GM18508 (cell line): ENCODE results near the gene STK35.
"Not testable (repeated sequence)": the region's sequence is repeated elsewhere in the genome, so short reads cannot be mapped to it uniquely, and the experiment has no call there.

Experiments used
- ATAC-seq: cut with Tn5 transposase; IDR thresholded peaks from one replicate; pipeline ENCODE4 v1.9.1; 2021; ENCODE audit warnings: moderate number of reproducible peaks; ENCODE audit not compliant: insufficient read depth, unreplicated experiment

The STK35 gene

DNA sequence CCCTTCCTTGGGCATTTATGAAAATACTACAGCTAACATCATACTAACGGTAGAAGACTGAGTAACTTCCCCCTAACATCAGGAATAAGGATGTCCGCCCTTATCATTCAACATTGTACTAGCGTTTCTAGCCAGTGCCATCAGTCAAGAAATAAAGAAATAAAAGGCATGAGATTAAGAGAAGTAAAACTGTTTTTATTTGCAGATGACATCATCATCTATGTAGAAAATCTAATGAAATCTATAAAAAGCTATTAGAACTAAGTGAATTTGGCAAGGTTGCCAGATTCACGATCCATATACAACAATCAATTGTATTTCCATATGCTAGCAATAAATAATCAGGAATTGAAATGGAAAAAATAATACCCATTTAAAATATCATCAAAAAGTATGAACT lies 54.6 kb downstream of the STK35 start:
- no peak for ATAC-seq

DNA sequence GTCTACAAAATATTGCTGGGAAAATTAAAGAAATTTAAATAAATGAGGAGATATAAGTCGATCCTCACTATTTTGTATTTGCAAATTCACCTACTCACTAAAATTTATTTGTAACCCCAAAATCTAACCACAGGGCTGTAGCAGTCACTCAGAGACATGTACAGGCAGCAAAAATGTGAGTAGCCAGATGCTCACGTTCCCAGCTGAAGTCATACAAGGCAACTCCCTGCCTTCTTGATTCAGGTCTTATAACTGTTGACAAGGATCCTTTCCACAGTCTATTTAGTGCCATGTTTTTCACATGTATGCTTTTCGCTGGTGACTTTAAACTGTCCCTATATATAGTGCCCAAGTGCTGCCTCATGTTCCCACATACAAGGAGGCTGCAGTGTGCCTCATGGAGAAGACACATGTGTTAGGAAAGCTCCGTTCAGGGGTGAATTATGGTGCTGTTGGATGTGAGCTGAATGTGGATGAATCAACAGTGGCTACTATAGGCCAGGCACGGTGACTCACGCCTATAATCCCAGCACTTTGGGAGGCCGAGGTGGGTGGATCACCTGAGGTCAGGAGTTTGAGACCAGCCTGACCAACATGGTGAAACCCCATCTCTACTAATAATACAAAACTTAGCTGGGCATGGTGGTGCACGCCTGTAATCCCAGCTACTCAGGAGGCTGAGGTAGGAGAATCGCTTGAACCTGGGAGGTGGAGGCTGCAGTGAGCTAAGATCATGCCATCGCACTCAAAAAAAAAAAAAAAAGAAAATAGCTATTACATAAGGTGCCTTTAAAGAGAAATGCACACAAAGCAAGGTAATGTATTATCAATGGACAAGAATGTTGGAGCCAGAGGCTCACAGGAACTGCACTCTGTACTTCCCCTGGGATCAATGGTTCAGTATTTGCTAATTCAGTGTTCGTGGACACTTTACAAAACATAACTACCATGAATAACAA lies 55.3 kb downstream of the STK35 start:
- no peak for ATAC-seq

DNA sequence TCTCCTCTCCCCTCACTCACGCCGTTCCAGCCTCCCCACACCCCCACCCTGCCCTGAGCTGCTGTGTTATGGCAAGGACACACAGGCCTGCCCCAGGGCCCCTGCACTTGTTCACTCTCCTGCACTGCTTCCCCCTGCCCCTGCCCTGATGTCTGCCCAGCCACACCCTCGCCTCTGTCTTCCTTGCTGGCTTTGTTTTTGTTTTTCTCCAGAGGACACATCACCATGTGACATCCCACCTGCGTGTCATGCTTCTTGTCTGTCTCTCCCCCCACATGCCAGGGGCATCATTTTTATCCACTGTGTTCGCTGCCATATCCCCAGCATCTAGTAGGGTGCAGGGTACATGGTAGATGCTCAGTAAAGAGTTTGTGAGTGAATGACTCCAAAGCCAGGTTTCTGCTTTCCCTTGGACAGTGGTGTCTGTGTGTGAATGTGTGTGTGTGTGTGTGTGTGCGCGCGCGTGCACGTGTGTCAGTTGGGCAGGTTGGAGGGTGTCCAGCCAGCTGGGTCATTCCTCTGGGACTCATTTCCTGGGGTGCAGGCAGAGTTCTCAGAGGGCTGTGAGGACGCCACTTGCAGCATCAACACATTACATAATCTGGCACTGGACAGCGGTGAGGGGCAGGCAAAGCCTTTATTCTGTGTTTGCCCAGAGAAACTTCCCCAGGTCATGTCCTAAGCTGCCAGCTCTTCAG lies 60.6 kb downstream of the STK35 start:
- ATAC-seq, result no peak

DNA sequence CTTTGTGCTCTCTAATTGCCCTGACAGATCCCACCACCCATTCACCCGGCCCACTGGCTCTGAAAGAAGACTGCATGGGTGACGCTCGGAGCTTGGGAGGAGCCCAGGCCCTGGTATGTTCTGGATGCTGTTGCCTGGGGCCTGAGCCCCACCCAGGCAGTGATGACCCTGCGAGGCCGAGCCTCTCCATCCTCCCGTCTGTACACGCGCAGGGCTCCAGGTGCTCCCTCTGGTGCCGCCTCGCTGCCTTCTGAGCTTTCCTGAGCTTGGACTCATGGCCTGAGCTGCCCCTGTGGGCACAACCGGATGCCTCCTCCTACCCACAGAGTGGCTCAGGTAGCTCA lies 61.2 kb downstream of the STK35 start:
- no peak for ATAC-seq

DNA sequence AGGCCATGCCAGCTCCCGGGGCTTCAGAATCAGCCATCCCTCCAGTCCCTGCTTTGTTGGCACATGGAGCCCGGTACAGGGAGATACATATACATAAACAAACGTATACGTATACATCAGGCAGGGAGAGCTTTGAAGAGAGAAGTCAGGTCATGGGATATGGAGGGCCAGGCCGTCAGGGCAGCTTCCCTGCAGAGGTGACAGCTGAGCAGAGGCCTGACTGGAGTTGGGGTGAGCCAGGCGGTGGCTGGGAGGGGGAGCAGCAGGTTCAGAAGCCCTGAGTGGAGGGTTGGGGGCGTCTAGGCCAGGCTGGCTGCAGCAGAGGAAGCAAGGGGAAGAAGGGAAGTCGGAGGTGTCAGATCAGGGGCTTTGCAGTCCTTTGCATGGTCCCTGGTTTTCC lies 61.7 kb downstream of the STK35 start:
- no peak for ATAC-seq

DNA sequence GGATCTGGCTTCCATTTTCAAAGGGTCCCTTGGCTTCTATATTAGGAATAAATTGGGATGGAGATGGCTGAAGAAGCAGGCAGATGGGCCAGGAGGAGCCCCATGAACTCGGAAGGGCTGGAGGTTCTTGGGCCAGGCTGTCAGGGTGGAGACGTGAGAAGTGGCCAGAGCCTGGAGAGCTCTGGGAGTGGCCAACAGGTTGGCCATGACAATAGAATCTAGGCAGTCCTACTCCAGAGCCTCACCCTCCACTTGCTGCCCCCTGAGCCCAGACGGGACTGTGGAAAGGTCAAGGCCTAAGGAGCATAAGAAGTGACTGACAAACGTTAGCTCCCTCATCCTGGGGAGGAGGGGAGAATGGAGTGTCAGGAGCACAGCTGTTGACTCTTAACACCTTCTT lies 62.1 kb downstream of the STK35 start:
- ATAC-seq, result no peak

DNA sequence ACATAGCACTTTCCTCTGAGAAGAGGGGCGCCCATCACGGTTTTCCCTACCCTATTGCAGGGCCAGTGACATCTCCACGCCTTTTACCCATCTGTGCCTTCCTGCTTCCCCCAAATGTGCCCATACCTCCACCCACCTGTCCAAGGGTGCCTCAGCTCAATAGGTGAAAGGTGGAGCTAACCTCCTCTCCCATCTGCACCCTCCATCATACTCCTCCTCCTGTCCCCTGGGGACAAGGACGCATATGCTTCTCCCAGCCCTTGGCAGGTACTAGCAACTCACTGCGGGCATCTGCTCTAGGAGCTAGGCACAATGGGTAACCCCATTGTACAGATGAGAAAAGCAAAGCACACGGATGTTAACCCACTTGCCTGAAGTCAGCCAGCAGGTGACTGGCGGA lies 62.8 kb downstream of the STK35 start:
- no peak for ATAC-seq

DNA sequence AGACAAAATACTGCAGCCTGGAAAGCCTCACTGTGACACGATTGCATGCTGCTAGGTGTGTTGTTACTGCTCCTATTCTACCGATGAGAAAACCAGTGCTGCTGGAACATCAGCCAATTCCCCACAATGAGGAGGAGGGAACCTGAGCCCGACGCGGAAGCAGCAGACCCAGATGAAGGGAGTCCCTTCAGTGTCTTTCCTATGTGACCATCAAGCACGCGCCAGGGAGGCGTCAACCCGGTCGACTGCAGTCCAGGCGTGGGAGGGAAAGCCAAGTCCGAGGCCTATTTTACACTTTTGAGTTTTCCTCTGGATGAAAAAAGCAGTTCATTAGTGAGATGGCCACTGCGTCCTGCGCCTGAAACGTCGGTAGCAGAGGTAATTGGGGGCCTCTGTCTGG lies 63.3 kb downstream of the STK35 start:
- no peak for ATAC-seq

DNA sequence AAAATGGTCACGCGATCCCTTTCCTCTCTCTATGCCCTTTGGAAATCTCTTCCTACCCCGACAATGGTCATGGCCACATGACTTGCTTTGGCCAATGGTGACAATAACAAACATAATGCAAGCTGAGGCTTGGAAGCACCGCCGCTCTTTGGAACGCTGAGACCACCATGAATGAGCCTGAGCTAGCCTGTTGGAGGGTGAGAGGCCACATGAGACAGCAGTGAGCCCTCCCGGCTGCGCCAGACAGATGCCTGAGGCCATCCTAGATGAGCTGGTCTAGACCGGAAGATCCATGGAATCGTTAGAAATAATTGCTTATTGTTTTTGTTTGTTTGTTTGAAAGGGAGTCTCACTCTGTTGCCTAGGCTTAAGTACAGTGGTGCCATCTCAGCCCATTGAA lies 64.2 kb downstream of the STK35 start:
- no peak for ATAC-seq

DNA sequence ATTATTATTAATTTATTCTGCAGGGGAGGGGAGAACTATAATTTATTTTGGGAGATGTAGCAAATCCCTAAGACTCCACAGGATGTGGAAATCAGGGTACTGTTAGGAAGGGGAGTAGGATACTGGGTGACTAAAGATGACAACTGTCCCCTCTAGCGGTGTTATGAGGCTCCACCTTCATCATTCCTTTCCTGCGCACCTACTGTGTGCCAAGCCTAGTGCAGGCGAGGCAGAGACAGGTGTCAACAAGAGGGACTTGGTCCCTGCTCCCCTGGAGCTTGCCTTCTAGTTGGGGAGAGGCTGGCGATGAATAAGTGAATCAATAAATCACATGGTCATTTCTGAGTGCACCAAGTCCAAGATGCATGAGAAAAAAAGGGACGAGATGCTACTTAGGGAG lies 65.5 kb downstream of the STK35 start:
- ATAC-seq, result no peak

DNA sequence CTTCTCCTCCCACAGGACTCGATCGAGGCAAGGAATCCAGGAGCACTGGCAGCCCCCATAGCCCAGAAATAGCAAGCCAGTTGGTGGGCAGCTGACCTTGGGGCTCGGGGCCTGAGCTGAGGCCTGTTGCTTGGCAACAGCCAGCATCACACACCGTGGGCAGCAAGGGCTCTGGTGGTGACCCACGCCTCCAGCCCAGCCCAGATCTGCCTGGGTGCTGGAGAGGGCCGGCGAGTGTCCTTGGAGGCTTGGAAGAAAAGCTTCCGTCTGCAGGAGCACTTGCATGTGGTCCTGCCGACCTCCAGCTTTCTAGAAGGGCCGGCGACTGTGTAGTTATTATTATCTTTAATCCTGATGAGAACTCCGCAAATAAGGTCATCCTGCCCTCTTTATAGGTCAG lies 67.3 kb downstream of the STK35 start:
- ATAC-seq, result no peak

DNA sequence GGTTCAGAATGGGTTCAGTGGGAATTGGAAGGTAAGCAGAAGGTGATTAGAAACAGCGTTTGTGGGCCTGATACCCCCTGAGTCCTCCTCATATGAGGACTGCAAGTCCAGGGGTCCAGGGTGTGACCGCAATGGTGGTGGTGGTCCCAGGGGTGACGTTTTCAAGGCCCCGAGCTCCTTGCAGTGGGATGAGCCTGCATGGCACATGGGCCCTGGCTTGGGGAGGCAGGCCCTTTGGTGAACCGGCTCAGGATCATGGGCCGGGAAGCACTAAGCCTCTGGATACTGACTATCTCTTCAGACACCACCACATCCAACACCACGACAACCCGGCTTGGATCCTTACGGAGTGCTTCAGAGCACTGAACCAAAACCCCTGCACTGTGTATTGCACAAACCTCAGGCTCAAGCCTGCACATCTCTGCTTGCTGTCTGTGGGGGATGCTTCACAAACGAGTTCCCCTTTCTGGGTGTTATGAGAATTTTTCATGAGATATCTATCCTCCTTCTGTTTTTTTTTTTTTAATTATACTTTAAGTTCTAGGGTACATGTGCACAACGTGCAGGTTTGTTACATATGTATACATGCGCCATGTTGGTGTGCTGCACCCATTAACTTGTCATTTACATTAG lies 67.9 kb downstream of the STK35 start:
- no peak for ATAC-seq

DNA sequence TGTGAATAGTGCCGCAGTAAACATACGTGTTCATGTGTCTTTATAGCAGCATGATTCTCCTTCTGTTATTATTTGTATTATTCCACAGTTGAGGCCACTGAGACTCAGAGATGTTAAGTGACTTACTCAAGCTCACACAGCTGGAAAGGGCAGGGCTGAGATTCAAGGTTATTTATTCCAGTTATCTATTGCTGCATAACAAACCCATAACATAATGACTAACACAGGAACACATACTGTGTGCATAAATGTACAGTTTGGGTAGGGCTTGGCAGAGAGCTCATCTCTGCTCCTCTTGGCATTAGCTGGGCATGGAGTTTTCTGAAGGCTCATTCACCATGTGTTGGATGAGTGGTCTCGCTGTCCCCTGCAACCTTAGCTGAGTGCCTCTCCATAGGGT lies 68.8 kb downstream of the STK35 start:
- ATAC-seq, result no peak

DNA sequence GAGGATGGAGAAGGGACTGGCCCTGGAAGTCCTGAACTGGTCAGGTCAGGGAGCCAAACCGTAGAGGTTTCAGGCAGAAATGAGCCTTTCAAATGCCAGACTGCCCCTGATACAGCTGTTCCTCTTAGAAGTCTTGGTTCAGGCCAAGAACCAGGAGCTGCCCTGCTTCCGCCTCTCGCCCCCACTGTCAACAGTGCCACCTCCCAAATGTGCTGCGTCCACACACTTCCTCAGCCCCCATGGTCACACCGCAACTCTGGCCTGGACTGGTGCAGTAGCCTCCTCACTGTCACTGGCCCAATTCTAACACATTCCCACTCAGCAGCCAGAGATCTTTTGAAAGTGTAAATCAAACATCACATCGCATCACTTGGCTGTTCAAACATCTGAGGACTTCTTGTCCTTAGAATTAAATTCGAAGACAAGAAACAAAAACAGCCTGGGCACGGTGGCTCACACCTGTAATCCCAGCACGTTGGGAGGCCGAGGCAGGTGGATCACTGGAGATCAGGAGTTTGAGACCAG lies 69.7 kb downstream of the STK35 start:
- no peak for ATAC-seq

DNA sequence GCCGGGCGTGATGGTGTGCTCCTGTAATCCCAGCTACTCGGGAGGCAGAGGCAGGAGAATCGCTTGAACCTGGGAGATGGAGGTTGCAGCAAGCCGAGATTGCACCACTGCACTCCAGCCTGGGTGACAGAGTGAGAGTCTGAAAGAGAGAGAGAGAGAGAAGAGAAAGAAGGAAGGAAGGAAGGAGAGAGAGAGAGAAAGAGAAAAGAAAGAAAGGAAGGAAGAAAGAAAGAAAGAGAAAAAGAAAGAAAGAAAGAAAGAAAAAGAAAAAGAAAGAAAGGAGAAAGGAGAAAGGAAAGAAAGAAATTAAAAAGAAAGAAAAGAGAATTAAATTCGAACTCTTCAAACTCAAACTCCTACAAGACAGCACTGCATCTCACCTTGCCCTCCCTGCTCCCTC lies 70.2 kb downstream of the STK35 start:
- ATAC-seq, result not testable (repeated sequence)

DNA sequence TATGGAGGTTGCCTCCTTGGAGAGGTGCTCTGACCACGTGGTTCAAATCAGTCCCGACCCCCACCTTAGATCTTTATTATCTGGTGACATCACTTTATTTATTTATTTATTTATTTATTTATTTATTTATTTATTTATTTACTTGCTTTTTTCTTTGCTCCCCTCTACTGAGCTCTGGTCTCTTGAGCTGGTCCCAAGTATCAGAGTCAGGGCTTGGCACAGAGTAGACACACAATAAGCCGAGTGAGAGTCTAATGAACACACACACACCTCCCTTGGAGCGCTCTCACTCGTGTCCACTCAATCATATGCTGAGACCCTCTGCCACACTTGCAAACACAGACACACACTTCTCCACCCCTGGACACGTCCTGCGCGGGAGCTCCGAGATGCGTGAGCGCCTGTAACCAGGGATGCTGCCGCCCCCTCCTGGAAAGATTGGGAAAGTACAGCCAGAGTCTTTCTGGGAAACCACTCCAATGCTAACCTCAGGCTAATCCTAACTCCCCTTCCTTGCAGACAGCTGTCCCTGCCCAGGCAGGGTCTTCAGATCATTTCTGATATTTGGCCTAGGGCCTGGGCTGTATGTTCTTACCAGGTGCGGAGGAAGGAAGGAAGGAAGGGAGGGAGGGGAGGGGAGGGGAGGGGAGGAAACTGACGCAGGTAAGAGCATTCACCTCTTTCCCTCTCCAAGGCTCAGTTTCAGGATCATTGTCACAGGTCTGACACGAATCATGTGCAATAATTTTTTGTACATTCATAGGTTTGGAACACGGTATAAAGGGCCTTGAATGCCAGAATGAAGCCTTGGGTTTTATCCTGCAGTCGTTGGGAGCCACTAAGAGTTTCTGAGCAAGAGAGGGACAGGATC lies 70.9 kb downstream of the STK35 start:
- ATAC-seq, result no peak

DNA sequence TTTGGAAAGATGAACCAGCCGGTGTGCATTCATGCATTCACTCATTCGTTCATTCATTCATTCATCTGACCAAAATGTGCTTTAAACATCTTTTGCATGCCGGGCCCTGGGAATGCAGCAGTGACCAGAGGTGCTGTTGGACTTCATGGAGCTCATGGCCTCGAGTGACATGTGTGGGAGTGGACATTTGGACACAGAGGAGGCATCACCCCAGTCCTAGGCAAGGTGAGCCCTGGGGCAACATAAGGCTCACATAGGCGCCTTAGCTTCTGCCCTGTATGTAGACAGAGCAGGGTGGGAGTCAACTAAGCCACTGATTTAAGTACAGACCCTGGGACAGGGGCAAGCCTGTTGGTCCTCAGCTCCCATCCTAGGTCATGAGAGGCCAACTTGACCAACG lies 71.6 kb downstream of the STK35 start:
- no peak for ATAC-seq

DNA sequence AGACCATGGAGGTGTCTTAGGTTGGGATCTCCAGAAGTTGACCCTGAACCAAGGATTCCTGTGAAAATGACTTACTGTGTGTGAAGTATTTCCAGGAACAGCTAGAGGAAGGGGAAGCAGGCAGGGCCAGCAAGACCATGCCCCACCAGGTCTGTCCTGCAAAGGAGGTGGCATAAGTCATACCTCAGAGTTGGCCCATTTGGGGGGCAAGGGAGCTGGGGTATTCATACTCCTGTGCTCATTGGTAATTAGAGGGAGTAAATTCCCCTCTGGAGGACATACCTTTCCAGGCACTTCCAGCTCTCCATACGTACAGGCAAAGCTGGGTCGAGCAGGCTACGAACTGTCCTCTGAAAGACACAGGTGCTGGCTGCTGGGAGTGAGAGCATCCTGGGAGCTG lies 72.4 kb downstream of the STK35 start:
- no peak for ATAC-seq

DNA sequence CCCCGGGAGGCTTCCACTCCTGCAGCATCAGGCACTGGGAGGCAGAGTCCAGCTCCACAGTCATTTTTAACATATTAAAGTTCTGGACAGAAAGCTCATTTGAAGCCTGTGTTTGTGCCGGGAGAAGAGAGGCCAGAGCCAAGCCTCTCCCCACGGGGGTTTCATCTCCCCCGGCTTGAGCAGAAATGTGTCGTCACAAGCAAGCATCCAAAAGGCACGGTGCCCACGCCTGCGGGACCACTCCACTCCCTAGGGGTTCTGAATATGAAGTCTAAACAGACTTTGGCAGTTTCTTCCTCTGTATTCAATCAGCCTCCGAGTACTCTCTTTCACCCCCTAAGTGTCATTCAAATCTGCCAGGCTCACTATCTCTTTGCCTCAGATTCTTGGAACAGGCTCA lies 75.3 kb downstream of the STK35 start:
- no peak for ATAC-seq
